ENCODE measurements around the gene ZFP92.

The ZFP92 gene

DNA sequence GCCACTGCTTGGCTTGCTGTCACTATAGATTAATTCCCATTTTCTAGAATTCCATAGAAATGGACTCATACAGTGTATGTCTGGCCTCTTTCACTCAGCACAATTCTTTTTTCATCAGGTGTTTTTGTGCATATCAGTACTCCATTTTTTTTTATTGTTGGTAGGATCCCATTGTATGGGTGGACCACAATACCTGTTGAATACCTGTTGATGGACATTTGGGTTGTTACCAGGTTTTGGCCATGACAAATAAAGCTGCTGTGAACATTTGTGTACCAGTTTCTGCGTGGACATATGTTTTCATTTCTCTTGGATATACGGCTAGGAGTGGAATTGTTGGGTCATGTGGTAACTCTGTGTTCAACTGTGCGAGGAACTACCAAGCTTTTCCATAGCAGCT is 14.9 kb downstream of the ZFP92 start:
- Histone ChIP-seq H3K4me1 (ENCODE audit: insufficient read depth, low read length) (no peaks in the 10 kb centered on the region), H3K36me3 (ENCODE audit: insufficient read depth, low read length) (no peaks in the 10 kb centered on the region), H3K9ac (ENCODE audit: low read depth, low read length) (no peak overlapping the region), H3K9me3 (ENCODE audit: control insufficient read depth, insufficient read depth, low read length) (0 out of 2 replicates have a peak, but pooled peaks cover 3% of the 10 kb centered on the region)

DNA sequence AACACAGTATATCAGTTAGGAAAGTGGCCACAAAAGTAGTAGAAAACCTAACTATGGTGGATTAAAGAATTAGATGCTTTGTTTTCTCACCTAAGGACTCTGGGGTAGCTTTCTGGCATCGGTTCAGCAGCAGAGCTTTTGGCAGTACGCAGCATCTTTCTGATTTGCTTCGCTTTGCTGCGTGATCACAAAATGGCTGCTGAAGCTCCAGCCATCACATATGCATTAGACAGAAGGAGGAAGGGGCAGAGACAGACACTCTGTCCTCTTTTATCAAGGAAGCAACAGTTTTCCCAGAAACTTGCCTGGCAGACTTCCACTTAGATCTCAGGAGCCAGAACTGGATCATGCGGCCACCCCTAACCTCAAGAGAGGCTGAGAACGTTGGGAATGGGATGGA is 19.5 kb downstream of the ZFP92 start:
- Histone ChIP-seq H3K4me1 (ENCODE audit: insufficient read depth, low read length) (no peaks in the 10 kb centered on the region), H3K36me3 (ENCODE audit: insufficient read depth, low read length) (no peaks in the 10 kb centered on the region), H3K9ac (ENCODE audit: low read depth, low read length) (no peak overlapping the region), H3K9me3 (ENCODE audit: control insufficient read depth, insufficient read depth, low read length) (0 out of 2 replicates have a peak, but pooled peaks cover 3% of the 10 kb centered on the region)

DNA sequence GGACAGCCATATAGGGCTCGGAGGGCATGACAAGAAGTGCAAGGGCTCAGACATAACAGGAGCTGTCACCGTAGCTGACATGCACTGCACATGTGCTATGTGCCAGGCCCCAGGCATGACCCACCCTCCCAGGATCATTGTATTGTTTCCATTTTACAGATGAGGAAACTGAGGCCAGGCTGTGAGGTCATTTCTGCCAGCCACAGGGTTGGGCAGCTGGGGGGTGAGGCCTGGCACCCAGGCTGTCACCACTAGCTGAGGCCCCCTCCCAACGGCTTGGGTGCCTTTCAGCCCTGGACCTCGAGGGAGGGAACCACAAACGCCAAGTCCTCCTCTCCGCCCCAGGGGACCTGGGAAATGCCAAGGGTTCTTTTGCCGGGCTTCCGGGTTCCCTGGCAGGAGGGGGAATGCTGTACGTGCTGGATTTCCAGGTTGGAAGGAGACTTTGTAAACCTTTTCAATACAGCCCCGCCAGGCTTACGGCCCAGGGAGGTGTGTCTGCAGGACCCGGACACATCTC is 21.9 kb downstream of the ZFP92 start:
- H3K9ac ChIP-seq (ENCODE audit: low read depth, low read length): no peak overlapping the region
- H3K36me3 ChIP-seq (ENCODE audit: insufficient read depth, low read length): no peaks in the 10 kb centered on the region

DNA sequence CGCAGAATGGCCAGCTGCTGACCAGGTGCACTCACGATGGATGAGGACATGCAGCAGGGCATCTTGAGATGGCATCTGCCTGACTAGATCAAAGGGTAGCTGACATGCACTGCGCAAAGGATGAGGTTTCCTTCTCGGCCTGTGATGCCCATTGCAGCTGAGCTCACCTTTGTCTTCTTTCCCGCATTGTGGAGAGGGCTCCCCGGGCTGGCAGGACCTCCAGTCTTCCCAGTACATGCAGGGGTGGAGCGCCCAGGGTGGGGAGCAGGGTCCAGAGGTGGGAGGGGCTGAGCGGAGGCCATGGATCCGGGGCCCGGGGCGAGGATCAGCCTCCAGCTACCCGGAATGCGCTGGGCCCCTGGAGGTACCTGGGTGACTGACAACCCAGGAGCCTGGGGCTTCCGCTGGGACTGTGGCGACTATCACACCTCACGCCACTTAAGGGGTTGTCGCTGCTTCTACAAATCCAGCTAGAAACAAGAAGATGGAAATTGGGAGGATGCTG is 22.6 kb downstream of the ZFP92 start:
- Histone ChIP-seq H3K9me3 (ENCODE audit: control insufficient read depth, insufficient read depth, low read length) (0 out of 2 replicates have a peak, but pooled peaks cover 3% of the 10 kb centered on the region), H3K9ac (ENCODE audit: low read depth, low read length) (no peak overlapping the region)

More for the DNA sequence above, 21.9 kb downstream of the ZFP92 start:
- Histone ChIP-seq H3K9me3 (ENCODE audit: control insufficient read depth, insufficient read depth, low read length) (0 out of 2 replicates have a peak, but pooled peaks cover 3% of the 10 kb centered on the region), H3K4me1 (ENCODE audit: insufficient read depth, low read length) (no peaks in the 10 kb centered on the region)

DNA sequence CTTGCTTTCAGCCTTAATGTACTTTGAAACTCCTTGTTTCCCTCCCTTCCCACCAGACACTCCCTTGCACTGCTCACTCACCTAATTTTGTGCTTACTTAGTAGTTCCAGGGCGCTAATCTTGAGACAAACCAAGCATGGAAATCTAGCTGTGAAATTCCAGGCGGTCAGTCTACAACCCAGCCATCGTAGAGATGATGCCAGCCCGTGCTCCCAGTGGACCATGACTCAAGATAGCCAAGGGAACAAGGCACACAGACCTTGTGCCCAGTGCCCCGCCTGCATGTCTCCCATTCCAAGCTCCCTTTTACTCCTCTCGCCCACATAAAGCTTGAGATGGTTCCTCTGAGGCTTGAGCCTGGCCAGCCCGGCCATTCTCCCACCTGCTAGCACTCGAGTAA is 23.5 kb downstream of the ZFP92 start:
- H3K9me3 ChIP-seq (ENCODE audit: control insufficient read depth, insufficient read depth, low read length): 0 out of 2 replicates have a peak, but pooled peaks cover 3% of the 10 kb centered on the region
- no peak overlapping the region for H3K9ac ChIP-seq (ENCODE audit: low read depth, low read length)
- H3K4me1 ChIP-seq (ENCODE audit: insufficient read depth, low read length): no peaks in the 10 kb centered on the region
- no peaks in the 10 kb centered on the region for H3K36me3 ChIP-seq (ENCODE audit: insufficient read depth, low read length)

More for the DNA sequence above, 22.6 kb downstream of the ZFP92 start:
- H3K36me3 ChIP-seq (ENCODE audit: insufficient read depth, low read length): no peaks in the 10 kb centered on the region
- H3K4me1 ChIP-seq (ENCODE audit: insufficient read depth, low read length): no peaks in the 10 kb centered on the region

DNA sequence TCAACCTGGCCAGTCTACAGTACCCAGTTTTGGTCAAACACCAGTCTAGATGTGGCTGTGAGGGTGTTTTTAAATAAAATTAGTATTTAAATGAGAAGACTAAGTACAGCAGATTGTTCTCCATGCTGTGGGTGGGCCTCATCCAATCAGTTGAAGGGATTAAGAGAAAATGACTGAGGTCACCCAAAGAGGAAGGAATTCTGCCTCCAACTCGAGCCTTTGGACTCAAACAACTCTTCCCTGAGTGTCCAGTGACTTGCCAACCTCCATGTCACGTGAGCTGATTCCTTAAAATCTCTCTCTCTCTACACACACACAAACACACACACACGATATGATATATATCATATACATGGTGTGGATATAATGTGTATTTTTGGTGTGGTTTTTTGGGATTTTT is 24.6 kb downstream of the ZFP92 start:
- Histone ChIP-seq H3K36me3 (ENCODE audit: insufficient read depth, low read length) (no peaks in the 10 kb centered on the region), H3K4me1 (ENCODE audit: insufficient read depth, low read length) (no peaks in the 10 kb centered on the region), H3K9me3 (ENCODE audit: control insufficient read depth, insufficient read depth, low read length) (no peaks in the 10 kb centered on the region), H3K9ac (ENCODE audit: low read depth, low read length) (no peak overlapping the region)

DNA sequence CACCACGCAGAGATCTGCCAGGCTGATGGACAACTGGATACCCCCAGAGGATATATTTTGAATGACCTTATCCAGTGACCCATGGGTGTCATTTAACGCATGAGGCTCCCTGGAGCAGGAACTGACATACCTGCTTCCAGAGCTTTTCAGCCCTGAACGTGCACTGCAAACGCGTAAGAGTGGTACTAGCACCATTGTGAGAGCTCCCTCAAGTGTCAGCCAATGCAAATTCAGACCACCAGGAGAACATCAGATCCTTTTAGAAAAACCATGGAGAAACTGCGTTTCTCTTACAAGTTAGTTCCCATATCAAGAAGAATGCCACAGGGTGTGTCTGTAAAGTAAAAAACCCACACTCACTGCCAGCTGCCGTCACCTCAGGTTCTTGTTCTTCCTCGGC is 27.3 kb downstream of the ZFP92 start:
- Histone ChIP-seq H3K9me3 (ENCODE audit: control insufficient read depth, insufficient read depth, low read length) (no peaks in the 10 kb centered on the region), H3K36me3 (ENCODE audit: insufficient read depth, low read length) (no peaks in the 10 kb centered on the region), H3K4me1 (ENCODE audit: insufficient read depth, low read length) (no peaks in the 10 kb centered on the region), H3K9ac (ENCODE audit: low read depth, low read length) (no peak overlapping the region)

DNA sequence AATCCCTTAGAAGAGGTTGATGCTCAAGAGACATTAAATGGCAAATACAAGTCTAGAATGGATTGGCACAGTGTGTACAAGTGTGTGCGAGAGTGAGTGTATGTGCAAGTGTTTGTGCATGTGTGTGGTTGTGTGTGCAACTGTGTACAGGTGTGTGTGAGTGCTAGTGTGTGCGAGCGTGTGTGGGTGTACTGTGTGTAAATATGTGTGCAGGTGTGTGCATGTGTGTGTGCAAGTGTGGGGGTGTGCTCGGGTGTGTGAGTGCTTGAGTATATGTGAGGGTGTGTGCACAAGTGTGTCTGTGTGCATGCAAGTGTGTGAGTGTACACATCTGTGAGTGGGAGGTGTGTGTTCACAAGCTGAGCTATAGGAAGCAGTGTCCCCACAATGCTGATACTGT is 28.7 kb downstream of the ZFP92 start:
- Histone ChIP-seq H3K4me1 (ENCODE audit: insufficient read depth, low read length) (no peaks in the 10 kb centered on the region), H3K9me3 (ENCODE audit: control insufficient read depth, insufficient read depth, low read length) (no peaks in the 10 kb centered on the region), H3K9ac (ENCODE audit: low read depth, low read length) (no peak overlapping the region), H3K36me3 (ENCODE audit: insufficient read depth, low read length) (no peaks in the 10 kb centered on the region)

DNA sequence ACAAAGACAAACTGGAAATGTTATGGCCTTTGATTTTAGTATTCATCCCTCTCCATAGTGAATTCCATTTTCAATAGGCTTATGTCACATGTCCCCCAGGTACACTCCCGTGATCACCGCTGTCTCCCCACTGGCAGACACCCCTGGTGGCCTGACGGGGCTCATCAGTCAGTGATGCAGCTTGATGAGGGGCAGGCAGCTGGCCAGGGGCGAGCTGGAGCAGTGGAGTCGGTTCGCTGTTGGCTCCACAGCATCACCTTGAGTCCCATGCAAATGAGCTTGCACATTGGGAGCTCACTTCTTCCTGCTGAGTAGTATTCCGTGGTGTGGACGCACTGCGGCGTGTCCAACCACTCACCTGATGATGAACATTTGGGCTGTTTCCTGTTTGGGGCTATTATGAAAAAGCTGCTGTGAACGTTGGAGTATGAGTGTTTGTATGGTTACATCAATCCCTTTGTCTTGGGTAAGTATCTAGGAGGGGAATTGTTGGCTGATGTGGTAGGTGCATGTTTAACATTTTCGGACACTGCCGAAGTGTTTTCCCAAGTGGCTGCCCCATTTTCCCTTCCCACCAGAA is 29.4 kb downstream of the ZFP92 start:
- no peaks in the 10 kb centered on the region for H3K36me3 ChIP-seq (ENCODE audit: insufficient read depth, low read length)
- no peaks in the 10 kb centered on the region for H3K9me3 ChIP-seq (ENCODE audit: control insufficient read depth, insufficient read depth, low read length)
- H3K9ac ChIP-seq (ENCODE audit: low read depth, low read length): no peak overlapping the region
- no peaks in the 10 kb centered on the region for H3K4me1 ChIP-seq (ENCODE audit: insufficient read depth, low read length)

DNA sequence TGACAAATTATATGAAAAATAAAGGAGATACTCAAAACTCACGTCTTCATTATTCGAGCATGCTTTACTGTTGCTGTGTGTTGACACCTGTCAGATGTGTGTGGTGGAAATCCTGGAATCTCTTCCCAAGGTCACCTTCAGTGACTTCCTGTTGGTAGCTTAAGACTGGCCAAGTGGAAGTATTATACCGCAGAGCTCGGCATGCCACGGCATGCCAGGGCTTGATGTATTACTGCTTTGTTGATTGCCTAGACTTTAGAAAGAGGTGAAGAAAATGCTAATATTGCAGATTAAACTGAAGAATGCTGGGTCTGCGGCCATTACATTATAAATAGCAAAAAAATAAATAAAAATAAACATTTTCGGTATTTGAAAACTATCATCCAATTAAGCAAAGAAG is 30.0 kb downstream of the ZFP92 start:
- Histone ChIP-seq H3K9ac (ENCODE audit: low read depth, low read length) (no peak overlapping the region), H3K4me1 (ENCODE audit: insufficient read depth, low read length) (no peaks in the 10 kb centered on the region), H3K36me3 (ENCODE audit: insufficient read depth, low read length) (no peaks in the 10 kb centered on the region), H3K9me3 (ENCODE audit: control insufficient read depth, insufficient read depth, low read length) (no peaks in the 10 kb centered on the region)

DNA sequence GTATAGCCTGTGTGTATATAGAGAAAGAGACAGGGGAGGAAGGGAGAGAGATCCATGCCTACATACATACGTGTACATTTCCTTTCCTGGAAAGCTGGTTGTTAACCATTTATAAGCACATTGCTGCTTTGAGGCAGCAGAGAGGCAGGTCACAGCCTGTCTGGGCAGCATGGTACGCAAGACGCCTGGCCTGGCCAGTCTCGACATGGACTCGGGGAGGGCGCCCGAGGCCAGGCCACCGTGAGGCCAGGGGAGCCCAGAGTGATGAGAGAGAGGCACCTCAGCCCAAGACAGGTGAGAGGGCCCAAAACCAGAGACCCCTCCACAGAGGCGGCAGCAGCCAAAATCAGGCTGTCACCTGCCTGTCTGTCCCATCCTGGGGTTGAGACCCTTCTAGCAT is 30.7 kb downstream of the ZFP92 start:
- no peaks in the 10 kb centered on the region for H3K4me1 ChIP-seq (ENCODE audit: insufficient read depth, low read length)
- H3K9me3 ChIP-seq (ENCODE audit: control insufficient read depth, insufficient read depth, low read length): no peaks in the 10 kb centered on the region
- no peak overlapping the region for H3K9ac ChIP-seq (ENCODE audit: low read depth, low read length)
- no peaks in the 10 kb centered on the region for H3K36me3 ChIP-seq (ENCODE audit: insufficient read depth, low read length)

DNA sequence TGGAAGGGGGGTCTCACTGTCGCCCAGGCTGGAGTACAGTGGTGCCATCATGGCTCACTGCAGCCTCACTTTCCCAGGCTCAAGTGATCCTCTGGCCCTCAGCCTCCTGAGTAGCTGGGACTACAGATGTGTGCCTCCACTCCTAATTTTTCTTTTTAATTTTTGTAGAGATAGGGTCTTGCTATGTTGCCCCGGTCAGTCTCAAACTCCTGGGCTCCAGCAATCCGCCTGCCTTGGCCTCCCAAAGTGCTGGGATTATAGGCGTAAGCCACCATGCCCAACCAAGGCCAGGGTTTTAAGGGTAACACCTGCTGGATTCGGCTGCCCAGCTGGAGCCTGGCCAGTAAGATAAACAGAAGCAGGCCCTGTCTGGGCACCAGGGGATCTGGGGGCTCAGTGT is 31.2 kb downstream of the ZFP92 start:
- Histone ChIP-seq H3K9ac (ENCODE audit: low read depth, low read length) (no peak overlapping the region), H3K4me1 (ENCODE audit: insufficient read depth, low read length) (no peaks in the 10 kb centered on the region), H3K9me3 (ENCODE audit: control insufficient read depth, insufficient read depth, low read length) (no peaks in the 10 kb centered on the region), H3K36me3 (ENCODE audit: insufficient read depth, low read length) (no peaks in the 10 kb centered on the region)

DNA sequence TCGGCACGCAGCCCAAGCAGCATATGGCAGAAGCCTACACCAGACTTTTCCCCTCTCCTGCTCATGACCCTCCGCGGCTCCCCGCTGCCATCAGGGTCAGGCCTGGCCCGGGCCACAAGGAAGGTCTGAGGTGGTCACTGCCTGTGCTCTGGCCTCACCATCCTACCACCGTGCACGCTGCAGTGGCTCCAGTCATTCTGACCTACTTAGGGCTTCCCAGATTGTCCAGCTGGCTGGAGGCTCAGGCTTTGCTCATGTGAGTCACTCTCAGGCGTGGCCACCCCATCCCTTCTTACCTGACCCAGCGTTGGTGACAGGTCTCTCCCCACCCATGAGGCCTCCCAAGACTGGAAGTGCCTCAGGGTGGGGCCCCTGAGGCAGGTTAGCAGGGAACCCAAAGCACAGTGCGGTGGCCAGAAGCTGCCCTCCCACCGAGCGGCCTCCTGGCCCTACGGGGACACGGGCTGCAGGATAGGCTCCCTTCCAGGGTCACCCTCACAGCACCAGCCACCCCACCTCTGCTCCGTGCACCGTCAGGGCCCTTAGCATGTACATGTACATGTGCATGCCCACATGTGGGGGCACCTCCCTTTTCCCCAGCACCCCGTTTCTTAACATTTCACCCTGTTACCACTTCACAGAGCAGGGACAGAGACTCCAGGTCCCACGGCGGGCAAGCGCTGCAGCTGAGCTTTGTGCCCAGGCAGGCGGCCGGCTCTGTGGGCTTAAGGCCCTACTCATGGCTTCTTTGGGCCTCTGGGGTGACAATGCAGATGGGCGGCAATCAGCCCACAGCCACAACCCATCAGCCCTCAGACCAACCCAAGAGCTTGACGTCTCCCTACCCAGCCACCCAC is 32.4 kb downstream of the ZFP92 start:
- no peaks in the 10 kb centered on the region for H3K4me1 ChIP-seq (ENCODE audit: insufficient read depth, low read length)
- no peaks in the 10 kb centered on the region for H3K36me3 ChIP-seq (ENCODE audit: insufficient read depth, low read length)
- no peak overlapping the region for H3K9ac ChIP-seq (ENCODE audit: low read depth, low read length)
- H3K9me3 ChIP-seq (ENCODE audit: control insufficient read depth, insufficient read depth, low read length): no peaks in the 10 kb centered on the region

DNA sequence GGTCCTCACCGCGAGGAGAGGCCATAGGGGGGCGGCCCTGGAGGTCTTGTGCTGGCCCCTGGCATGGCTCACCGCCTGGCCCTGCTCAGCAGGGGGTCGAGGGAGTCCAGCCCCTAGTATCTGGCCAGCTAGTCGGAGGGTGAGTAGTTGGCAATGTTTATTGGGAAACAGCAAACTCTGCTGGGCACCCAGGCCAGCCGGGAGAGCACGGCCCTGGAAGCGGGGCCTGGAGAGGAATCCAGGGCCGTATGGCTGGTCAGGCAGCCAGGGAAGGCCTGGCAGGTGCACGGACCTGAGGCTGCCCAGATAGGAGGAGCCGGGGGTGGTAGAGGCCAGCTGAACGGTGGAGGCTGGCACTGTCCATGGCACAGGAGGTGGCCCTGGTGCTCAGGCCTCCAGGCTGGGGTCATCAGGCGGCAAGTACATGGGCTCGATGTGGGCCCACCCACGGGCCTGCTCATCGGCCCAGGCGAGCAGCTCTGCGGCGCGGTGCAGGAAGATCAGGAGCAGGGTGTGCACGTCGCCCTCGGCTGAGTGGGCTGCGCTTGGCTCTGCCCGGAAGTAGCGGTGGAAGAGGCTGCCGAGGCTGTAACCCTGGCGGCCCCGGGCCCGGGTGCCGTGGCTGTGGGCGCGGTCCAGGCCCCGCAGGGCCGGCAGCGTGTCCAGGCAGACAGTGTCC is 33.2 kb downstream of the ZFP92 start:
- Histone ChIP-seq H3K9ac (ENCODE audit: low read depth, low read length) (no peak overlapping the region), H3K9me3 (ENCODE audit: control insufficient read depth, insufficient read depth, low read length) (no peaks in the 10 kb centered on the region), H3K36me3 (ENCODE audit: insufficient read depth, low read length) (no peaks in the 10 kb centered on the region), H3K4me1 (ENCODE audit: insufficient read depth, low read length) (no peaks in the 10 kb centered on the region)

All from ES-I3 (cell line).